Endothelial cell of umbilical vein (primary cell): ENCODE data around the gene MCCD1. TPM values are rescaled to one million over a fixed set of nuclear protein-coding genes. Genes with fewer than 3 reads are reported as not detected.
A peak's percentile ranks its signal among the peaks of the same experiment; 100 is the strongest.

Source experiments
- BruUV-seq: library from RNA; stranded (reverse); fragments of 400-500 nt; replicated peaks from 2 replicates; lab custom pipeline; 2021; lab: Mats Ljungman, UMichigan
- CTCF ChIA-PET: fragments of 300-600, 350-600 bp; sonication (Branson Sonifier 250); formaldehyde crosslinking; loops from one replicate; lab custom pipeline; 2021; ENCODE audit warnings: antibody characterized with exemption, inconsistent platforms; lab: Charles Lee
- POLR2A ChIA-PET: fragments of 300-600, 350-600 bp; sonication (Branson Sonifier 250); formaldehyde crosslinking; loops from one replicate; lab custom pipeline; 2021; ENCODE audit warnings: antibody characterized with exemption, inconsistent platforms; lab: Charles Lee
- DNase-seq: peaks from one replicate; pipeline ENCODE4 v3.0.0-alpha.2; 2011; ENCODE audit warnings: low read depth, low spot score
- FAIRE-seq: peaks from 2 replicates; lab custom pipeline; 2011; peaks lifted over from hg19 to GRCh38; lab: Jason Lieb, UNC
- H2AFZ ChIP-seq: 2 replicates; pipeline ENCODE4 v1.6.0; 2012; ENCODE audit warnings: low read depth, low read length, control low read depth, inconsistent platforms
- H3K27ac ChIP-seq: 2 replicates; pipeline ENCODE4 v1.5.1; 2011; ENCODE audit warnings: low read depth, mild to moderate bottlenecking, control low read depth, low read length, moderate library complexity; ENCODE audit not compliant: insufficient read depth
- H3K27me3 ChIP-seq, 2 experiments: 2 replicates each; pipeline versions ENCODE4 v1.6.0 to v1.6.1; 2011; ENCODE audit warnings: low read length in 2 of 2, mixed read lengths in 1 of 2; ENCODE audit not compliant: control insufficient read depth in 2 of 2, insufficient read depth in 2 of 2
- H3K36me3 ChIP-seq, 2 experiments: 2 replicates in 1 of 2; 3 replicates in 1 of 2; pipeline ENCODE4 v1.5.1; 2011; ENCODE audit warnings: low read length in 2 of 2, mild to moderate bottlenecking in 1 of 2, moderate library complexity in 1 of 2; ENCODE audit not compliant: control insufficient read depth in 2 of 2, insufficient read depth in 2 of 2; ENCODE audit errors: extremely low read depth in 1 of 2
- H3K4me1 ChIP-seq: 3 replicates; pipeline ENCODE4 v1.5.1; 2011; ENCODE audit warnings: mild to moderate bottlenecking, low read length; ENCODE audit not compliant: control insufficient read depth, insufficient read depth; ENCODE audit errors: extremely low read depth
- H3K4me2 ChIP-seq: 2 replicates; pipeline ENCODE4 v1.6.1; 2011; ENCODE audit warnings: low read length, control low read depth, mixed read lengths; ENCODE audit not compliant: insufficient read depth
- H3K4me3 ChIP-seq, 3 experiments: fragments of 200-600 bp in 1 of 3; sonication (generic), shearing (Covaris generic) in 1 of 3; replicated peaks in 1 of 3; 2 replicates each; pipeline ENCODE4 v1.5.1; 2011 to 2016; ENCODE audit warnings: control low read depth in 3 of 3, low read length in 3 of 3, mild to moderate bottlenecking in 2 of 3, inconsistent platforms in 1 of 3, low read depth in 1 of 3, moderate library complexity in 1 of 3; ENCODE audit not compliant: insufficient read depth in 1 of 3
- H3K79me2 ChIP-seq: 2 replicates; pipeline ENCODE4 v1.6.0; 2012; ENCODE audit warnings: low read length, inconsistent platforms; ENCODE audit not compliant: control insufficient read depth, insufficient read depth
- H3K9ac ChIP-seq: replicated peaks from 2 replicates; pipeline ENCODE3; 2011; ENCODE audit warnings: low read length, control low read depth; ENCODE audit not compliant: insufficient read depth; ENCODE audit errors: extremely low read depth
- H3K9me1 ChIP-seq: replicated peaks from 3 replicates; pipeline ENCODE4 v1.6.0; 2011; ENCODE audit warnings: mild to moderate bottlenecking, low read length; ENCODE audit not compliant: control insufficient read depth, insufficient read depth; ENCODE audit errors: extremely low read depth
- H3K9me3 ChIP-seq: replicated peaks from 2 replicates; pipeline ENCODE4 v1.5.1; 2012; ENCODE audit warnings: low read length, inconsistent platforms; ENCODE audit not compliant: control insufficient read depth, insufficient read depth
- H4K20me1 ChIP-seq: replicated peaks from 2 replicates; pipeline ENCODE3; 2011; ENCODE audit warnings: mild to moderate bottlenecking, low read length; ENCODE audit not compliant: control insufficient read depth, insufficient read depth; ENCODE audit errors: extremely low read depth
- CTCF ChIP-seq, 2 donors: IDR thresholded peaks; 1 replicate in 1 of 2; 2 replicates in 1 of 2; pipeline ENCODE4 v1.5.1; 2011; ENCODE audit warnings: low read length in 2 of 2, mild to moderate bottlenecking in 2 of 2, moderate library complexity in 2 of 2, control low read depth in 1 of 2, inconsistent platforms in 1 of 2, low read depth in 1 of 2; ENCODE audit not compliant: insufficient read depth in 1 of 2; ENCODE audit errors: extremely low read depth in 1 of 2
- EZH2 ChIP-seq: IDR thresholded peaks from 2 replicates; pipeline ENCODE4 v1.6.1; 2012; ENCODE audit warnings: borderline replicate concordance, low read depth, mild to moderate bottlenecking, moderate library complexity, low read length, inconsistent platforms; ENCODE audit not compliant: severe bottlenecking
- FOS ChIP-seq: IDR thresholded peaks from 2 replicates; pipeline ENCODE4 v1.6.1; 2011; ENCODE audit warnings: mild to moderate bottlenecking, low read length, moderate library complexity, borderline replicate concordance; ENCODE audit not compliant: insufficient read depth
- GATA2 ChIP-seq: IDR thresholded peaks from 2 replicates; pipeline ENCODE4 v1.7.0; 2011; ENCODE audit warnings: low read depth, mild to moderate bottlenecking, moderate library complexity, mixed read lengths, low read length; ENCODE audit not compliant: insufficient read length, insufficient read depth
- JUN ChIP-seq: IDR thresholded peaks from 2 replicates; pipeline ENCODE4 v1.6.1; 2011; ENCODE audit warnings: borderline replicate concordance, low read depth; ENCODE audit not compliant: insufficient read length, insufficient read depth
- MAX ChIP-seq: IDR thresholded peaks from 2 replicates; pipeline ENCODE4 v1.6.1; 2011; ENCODE audit not compliant: insufficient read depth, insufficient read length
- MYC ChIP-seq: IDR thresholded peaks from one replicate; pipeline ENCODE4 v1.6.1; 2011; ENCODE audit warnings: mild to moderate bottlenecking, low read depth, low read length
- POLR2A ChIP-seq: IDR thresholded peaks from 2 replicates; pipeline ENCODE4 v1.6.1; 2012; ENCODE audit warnings: low read depth, mild to moderate bottlenecking, control low read depth, low read length
- POLR2AphosphoS5 ChIP-seq: IDR thresholded peaks from 2 replicates; pipeline ENCODE4 v1.6.1; 2012; ENCODE audit warnings: low read depth, mild to moderate bottlenecking, control low read depth, low read length, moderate library complexity; ENCODE audit not compliant: insufficient read depth
- dilution Hi-C: fragments of 300-500 bp; cut with MboI; formaldehyde crosslinking; loops from one replicate; pipeline ENCODE4 v1.15.0; 2019; ENCODE audit warnings: low sequenced_read_pairs; ENCODE audit not compliant: extremely low pct_ligation_motif_present
- intact Hi-C: fragments of 100-400 bp; cut with micrococcal nuclease; formaldehyde crosslinking; loops from one replicate; pipeline ENCODE4 v1.10.0; 2022
- polyA plus RNA-seq, 4 experiments: library from polyadenylated mRNA; depleted of rRNA in 3 of 4; stranded (reverse) in 3 of 4; unstranded in 1 of 4; fragments of >200 nt; gene quantifications; 2 replicates each; pipeline versions ENCODE4 v1.2.1 to v1.2.3, GENCODE V29; 2011 to 2012; ENCODE audit warnings: missing spikeins in 1 of 4
- total RNA-seq: library from RNA; stranded (reverse); gene quantifications from 2 replicates; pipeline ENCODE4 v1.2.3, GENCODE V29; 2021

MCCD1 gene
- total and polyA plus RNA-seq, 2 donors (not counting 3 experiments of a cell fraction or from before 2014, with no cell fraction given): not detected

- Histone ChIP-seq H3K79me2 (peaks cover 7% of the 10 kb centered on the region), H3K9me1 (no peaks in the 10 kb centered on the region), H2AFZ (no peak overlapping the region), H3K27ac (peak overlapping the region; percentile 98), H4K20me1 (no peaks in the 10 kb centered on the region), H3K4me2 (peak overlapping the region; percentile 90), H3K9me3 (no peaks in the 10 kb centered on the region), H3K27me3 (no peaks in the 10 kb centered on the region), H3K36me3 (peaks cover 2 to 10% of the 10 kb centered on the region in 2 experiments), H3K4me3 (peak overlapping the region in 1 of 3 experiments; percentile 29), H3K9ac (peak overlapping the region; percentile 82), H3K4me1 (peaks cover 69% of the 10 kb centered on the region)
- TF ChIP-seq POLR2AphosphoS5: peak; percentile 97
- peak; percentile 34 for TF ChIP-seq MAX
- TF ChIP-seq FOS: peak; percentile 97
- TF ChIP-seq JUN: peak; percentile 94
- no peak for TF ChIP-seq EZH2
- peak; percentile 71 for TF ChIP-seq POLR2A
- peak; percentile 37 for TF ChIP-seq MYC
- no peak for TF ChIP-seq CTCF (IDR thresholded peaks at IDR 0.05; ENCODE audit: extremely low read depth in 1 of 2, insufficient read depth in 1 of 2, low read depth in 1 of 2, low read length in 2 of 2)
- TF ChIP-seq GATA2: peak; percentile 95
- FAIRE-seq (peak; percentile 95), DNase-seq (peak; percentile 99)
- ChIA-PET CTCF (interaction anchor here (0.7 to 31.0 kb wide), 4 partner anchors 9 to 29 kb away, joined by 3 to 1517 read pairs (median 18); partner anchors contain the start of genes LST1, LTB, NCR3 and NFKBIL1), POLR2A (interaction anchor here (0.5 to 0.9 kb wide), 3 partner anchors 20 to 267 kb away, joined by 3 to 8 read pairs (median 5); partner anchors contain the start of gene HSPA1B)
- dilution Hi-C loops (no loop called here), intact Hi-C loops (loop anchor here (1.0 kb wide), 4 partner anchors 9 to 34 kb away; partner anchors contain the start of gene NFKBIL1)
- BruUV-seq: no TSS peak
Measured at GRCh38 chr6:31559958-31560696, 31.4 kb downstream of the MCCD1 start.
